Neutrophil (primary cell): ENCODE data around the gene ABHD17A.
A peak's percentile ranks its signal among the peaks of the same experiment; 100 is the strongest.
"Not testable (repeated sequence)": the region's sequence is repeated elsewhere in the genome, so short reads cannot be mapped to it uniquely, and the experiment has no call there.

Source experiments
- H3K27ac ChIP-seq: fragments of 200-600 bp; sonication (generic); 2 replicates; pipeline ENCODE4 v1.5.1; 2016; ENCODE audit warnings: mild to moderate bottlenecking, moderate library complexity
- H3K27me3 ChIP-seq: fragments of 200-600 bp; sonication (generic); 2 replicates; pipeline ENCODE4 v1.6.0; 2016; ENCODE audit warnings: mild to moderate bottlenecking
- H3K36me3 ChIP-seq: fragments of 200-600 bp; sonication (generic); 2 replicates; pipeline ENCODE4 v1.5.1; 2017
- H3K4me1 ChIP-seq, 2 experiments: fragments of 200-600 bp in 1 of 2; sonication (generic) in 1 of 2; 1 replicate in 1 of 2; 2 replicates in 1 of 2; pipeline versions ENCODE4 v1.5.1 to v1.6.1; 2013 to 2016; ENCODE audit warnings: low read depth in 1 of 2, low read length in 1 of 2, mild to moderate bottlenecking in 1 of 2, moderate library complexity in 1 of 2; ENCODE audit not compliant: control insufficient read depth in 1 of 2, insufficient read depth in 1 of 2
- H3K4me3 ChIP-seq, 2 experiments: fragments of 200-600 bp in 1 of 2; sonication (generic) in 1 of 2; 1 replicate in 1 of 2; 2 replicates in 1 of 2; pipeline ENCODE4 v1.5.1; 2013 to 2016; ENCODE audit warnings: low read depth in 1 of 2, low read length in 1 of 2, mild to moderate bottlenecking in 1 of 2, moderate library complexity in 1 of 2
- H3K9me3 ChIP-seq: fragments of 200-600 bp; sonication (generic); 2 replicates; pipeline ENCODE4 v1.5.1; 2016
- CTCF ChIP-seq: fragments of 200-600 bp; sonication (generic); IDR thresholded peaks from 2 replicates; pipeline ENCODE4 v1.5.1; 2016; ENCODE audit warnings: antibody characterized with exemption

The ABHD17A gene

GRCh38 chr19:1884291-1884718 is 991 bp downstream of the ABHD17A start:
- Histone ChIP-seq H3K27me3 (no peaks in the 10 kb centered on the region), H3K9me3 (no peaks in the 10 kb centered on the region), H3K36me3 (peaks cover 13% of the 10 kb centered on the region), H3K4me1 (peaks cover 29 to 34% of the 10 kb centered on the region in 2 experiments), H3K27ac (peak overlapping the region; percentile 87), H3K4me3 (peak overlapping the region; percentile 70 to 89)
- TF ChIP-seq CTCF: no peak

- TF ChIP-seq CTCF: no peak
- no peaks in the 10 kb centered on the region for H3K9me3 ChIP-seq
- H3K27me3 ChIP-seq: no peaks in the 10 kb centered on the region
- peaks cover 29 to 34% of the 10 kb centered on the region in 2 experiments for H3K4me1 ChIP-seq
- peak overlapping the region; percentile 70 to 89 for H3K4me3 ChIP-seq
- peaks cover 16% of the 10 kb centered on the region for H3K36me3 ChIP-seq
- H3K27ac ChIP-seq: peak overlapping the region; percentile 87
Observed at GRCh38 chr19:1883784-1884183, 1.5 kb downstream of the ABHD17A start.

GRCh38 chr19:1882786-1883692 is 2.3 kb downstream of the ABHD17A start:
- Histone ChIP-seq H3K27me3 (no peaks in the 10 kb centered on the region), H3K36me3 (peaks cover 20% of the 10 kb centered on the region), H3K4me3 (peak overlapping the region in 1 of 2 experiments; percentile 89), H3K27ac (peak overlapping the region; percentile 87), H3K4me1 (peaks cover 29 to 34% of the 10 kb centered on the region in 2 experiments), H3K9me3 (no peaks in the 10 kb centered on the region)
- no peak for TF ChIP-seq CTCF

- Histone ChIP-seq H3K36me3 (peaks cover 20% of the 10 kb centered on the region), H3K4me1 (peaks cover 29 to 34% of the 10 kb centered on the region in 2 experiments), H3K27ac (peak overlapping the region; percentile 87), H3K9me3 (no peaks in the 10 kb centered on the region), H3K4me3 (no peak overlapping the region), H3K27me3 (no peaks in the 10 kb centered on the region)
- no peak for TF ChIP-seq CTCF
Observed at GRCh38 chr19:1882089-1882785, 3.1 kb downstream of the ABHD17A start.

GRCh38 chr19:1881393-1882088 is 3.8 kb downstream of the ABHD17A start:
- H3K4me3 ChIP-seq, H3K27ac ChIP-seq, H3K9me3 ChIP-seq, H3K27me3 ChIP-seq: not testable (repeated sequence)
- H3K4me1 ChIP-seq: peaks cover 31 to 38% of the 10 kb centered on the region in 2 experiments
- peaks cover 20% of the 10 kb centered on the region for H3K36me3 ChIP-seq
